Putamen (tissue), 1 donor: ENCODE results near the gene ADARB2.
A peak's percentile ranks its signal among the peaks of the same experiment; 100 is the strongest.

Source experiments
- DNase-seq: peaks from one replicate; pipeline ENCODE4 v3.0.0-alpha.2; 2016; ENCODE audit warnings: low spot score

ADARB2 gene

GRCh38 chr10:1594372-1595241 lies 142.7 kb downstream of the ADARB2 start:
- DNase-seq = no peak

GRCh38 chr10:1591742-1592141 lies 145.6 kb downstream of the ADARB2 start:
- no peak for DNase-seq

GRCh38 chr10:1591045-1591444 lies 146.3 kb downstream of the ADARB2 start:
- DNase-seq = no peak

GRCh38 chr10:1589257-1589656 lies 148.1 kb downstream of the ADARB2 start:
- DNase-seq = no peak

- no peak for DNase-seq
These were observed 154.6 kb downstream of the ADARB2 start for GRCh38 chr10:1582739-1583138.

- no peak for DNase-seq
These were observed 156.1 kb downstream of the ADARB2 start for GRCh38 chr10:1581189-1581588.

GRCh38 chr10:1579671-1580070 lies 157.7 kb downstream of the ADARB2 start:
- no peak for DNase-seq

- DNase-seq = peak; percentile 12
These were observed 158.2 kb downstream of the ADARB2 start for GRCh38 chr10:1579141-1579491.

- DNase-seq = no peak
These were observed 158.8 kb downstream of the ADARB2 start for GRCh38 chr10:1578392-1579140.

GRCh38 chr10:1577945-1578344 lies 159.4 kb downstream of the ADARB2 start:
- no peak for DNase-seq

GRCh38 chr10:1577373-1577770 lies 160.0 kb downstream of the ADARB2 start:
- DNase-seq = no peak

GRCh38 chr10:1576467-1577372 lies 160.6 kb downstream of the ADARB2 start:
- DNase-seq = no peak

GRCh38 chr10:1575481-1576244 lies 161.7 kb downstream of the ADARB2 start:
- DNase-seq = no peak

- DNase-seq = no peak
These were observed 162.6 kb downstream of the ADARB2 start for GRCh38 chr10:1574719-1575118.

GRCh38 chr10:1573981-1574380 lies 163.3 kb downstream of the ADARB2 start:
- no peak for DNase-seq

- no peak for DNase-seq
These were observed 163.9 kb downstream of the ADARB2 start for GRCh38 chr10:1573334-1573969.

GRCh38 chr10:1572519-1573333 lies 164.6 kb downstream of the ADARB2 start:
- DNase-seq = no peak

GRCh38 chr10:1571587-1572237 lies 165.6 kb downstream of the ADARB2 start:
- DNase-seq = no peak

- DNase-seq = no peak
These were observed 166.8 kb downstream of the ADARB2 start for GRCh38 chr10:1570416-1571051.
